Mesothelial cell of epicardium (in vitro differentiated cells): ENCODE results near the gene MCAT. TPM values are rescaled to one million over a fixed set of nuclear protein-coding genes. Genes with fewer than 3 reads are reported as not detected.

Experiments used
- DNase-seq, 2 experiments: peaks; one replicate each; pipeline ENCODE4 v3.0.0; 2021; ENCODE audit warnings: low spot score in 2 of 2; ENCODE audit not compliant: unreplicated experiment in 2 of 2
- H3K27ac Mint-ChIP-seq: 2 replicates; pipeline ENCODE4 v1.8.0; 2021; ENCODE audit warnings: mixed read lengths
- H3K27me3 Mint-ChIP-seq: 2 replicates; pipeline ENCODE4 v1.8.0; 2021; ENCODE audit warnings: low read depth, mixed read lengths
- H3K36me3 Mint-ChIP-seq: 2 replicates; pipeline ENCODE4 v1.8.0; 2021; ENCODE audit warnings: mixed read lengths
- H3K4me1 Mint-ChIP-seq: 2 replicates; pipeline ENCODE4 v1.8.0; 2021; ENCODE audit warnings: mixed read lengths
- H3K4me3 Mint-ChIP-seq: 2 replicates; pipeline ENCODE4 v1.8.0; 2021; ENCODE audit warnings: mild to moderate bottlenecking, moderate library complexity, mixed read lengths
- H3K9me3 Mint-ChIP-seq: 2 replicates; pipeline ENCODE4 v1.8.0; 2021; ENCODE audit warnings: mixed read lengths
- CTCF ChIP-seq: fragments of 200-600 bp; sonication (generic); IDR thresholded peaks from one replicate; pipeline ENCODE4 v1.5.0; 2021; ENCODE audit warnings: antibody characterized with exemption; ENCODE audit not compliant: unreplicated experiment
- total RNA-seq: library from RNA; stranded (reverse); gene quantifications from 3 replicates; pipeline ENCODE4 v1.2.1, GENCODE V29; 2021

The MCAT gene
- total RNA-seq, 1 donor from 2014 or later = 18.1 TPM

GRCh38 chr22:43171607-43172006 lies 28.4 kb upstream of the MCAT start:
- Mint-ChIP-seq H3K27me3 (no peaks in the 10 kb centered on the region), H3K9me3 (no peaks in the 10 kb centered on the region), H3K27ac (no peak overlapping the region), H3K36me3 (peaks cover 18% of the 10 kb centered on the region), H3K4me1 (no peaks in the 10 kb centered on the region), H3K4me3 (no peak overlapping the region)
- no peak for TF ChIP-seq CTCF
- DNase-seq = no peak

- DNase-seq = no peak
- TF ChIP-seq CTCF = no peak
- Mint-ChIP-seq H3K4me3 (no peak overlapping the region), H3K27ac (no peak overlapping the region), H3K27me3 (no peaks in the 10 kb centered on the region), H3K9me3 (no peaks in the 10 kb centered on the region), H3K36me3 (peaks cover 19% of the 10 kb centered on the region), H3K4me1 (no peaks in the 10 kb centered on the region)
These were observed 27.9 kb upstream of the MCAT start for GRCh38 chr22:43171019-43171491.

GRCh38 chr22:43170131-43170480 lies 26.9 kb upstream of the MCAT start:
- no peaks in the 10 kb centered on the region for H3K4me1 Mint-ChIP-seq
- TF ChIP-seq CTCF = no peak
- no peak for DNase-seq
- H3K4me3 Mint-ChIP-seq = no peak overlapping the region
- H3K36me3 Mint-ChIP-seq = peaks cover 17% of the 10 kb centered on the region
- no peaks in the 10 kb centered on the region for H3K27me3 Mint-ChIP-seq
- no peak overlapping the region for H3K27ac Mint-ChIP-seq
- H3K9me3 Mint-ChIP-seq = no peaks in the 10 kb centered on the region

GRCh38 chr22:43169310-43170130 lies 26.3 kb upstream of the MCAT start:
- no peak overlapping the region for H3K4me3 Mint-ChIP-seq
- no peak overlapping the region for H3K27ac Mint-ChIP-seq
- H3K4me1 Mint-ChIP-seq = peaks cover under 1% of the 10 kb centered on the region
- DNase-seq = no peak
- no peaks in the 10 kb centered on the region for H3K9me3 Mint-ChIP-seq
- H3K27me3 Mint-ChIP-seq = no peaks in the 10 kb centered on the region
- H3K36me3 Mint-ChIP-seq = peaks cover 17% of the 10 kb centered on the region
- no peak for TF ChIP-seq CTCF

- H3K27me3 Mint-ChIP-seq = no peaks in the 10 kb centered on the region
- H3K36me3 Mint-ChIP-seq = peaks cover 17% of the 10 kb centered on the region
- H3K4me1 Mint-ChIP-seq = peaks cover 4% of the 10 kb centered on the region
- no peak for DNase-seq
- no peak for TF ChIP-seq CTCF
- no peaks in the 10 kb centered on the region for H3K9me3 Mint-ChIP-seq
- no peak overlapping the region for H3K27ac Mint-ChIP-seq
- H3K4me3 Mint-ChIP-seq = no peak overlapping the region
These were observed 25.5 kb upstream of the MCAT start for GRCh38 chr22:43168471-43169309.
